Measurements from ENCODE around the gene NRF1.

- TF ChIP-seq IRF5 (IDR thresholded peaks at IDR 0.05; ENCODE audit: borderline replicate concordance) (no peak), NFIC (IDR thresholded peaks at IDR 0.05; ENCODE audit: low read depth, low read length) (no peak), MYB (IDR thresholded peaks at IDR 0.05; ENCODE audit: borderline replicate concordance, low read depth, low read length) (no peak), ZZZ3 (IDR thresholded peaks at IDR 0.05; ENCODE audit: control insufficient read depth, insufficient read length, low read depth) (no peak), ZNF687 (IDR thresholded peaks at IDR 0.05) (no peak), ATF2 (IDR thresholded peaks at IDR 0.05; ENCODE audit: low read length) (no peak), SP1 (IDR thresholded peaks at IDR 0.05; ENCODE audit: low read depth, low read length) (no peak), CTCF (IDR thresholded peaks at IDR 0.05 in 2 of 3, conservative IDR thresholded peaks at IDR 0.05 in 1 of 3; ENCODE audit: control insufficient read depth in 2 of 3, extremely low read depth in 1 of 3, insufficient read depth in 1 of 3, low read depth in 3 of 3, low read length in 3 of 3) (no peak), CHD2 (IDR thresholded peaks at IDR 0.05; ENCODE audit: borderline replicate concordance, low read depth, low read length) (no peak)
These were observed 6.1 kb downstream of the NRF1 start for GRCh38 chr7:129617652-129618051.
